Heart right ventricle (tissue), 16 donors: Measurements from ENCODE around the gene PPP3R2. TPM values are rescaled to one million over a fixed set of nuclear protein-coding genes. Genes with fewer than 3 reads are reported as not detected.
"Not testable (repeated sequence)": the region's sequence is repeated elsewhere in the genome, so short reads cannot be mapped to it uniquely, and the experiment has no call there.

Experiments used
- ATAC-seq, 8 donors: fragments of 200-7000 bp; cut with Tn5 transposase; one replicate each; pipeline ENCODE4 v1.9.1; 2020; ENCODE audit warnings: mild to moderate bottlenecking in 8 of 8, moderate library complexity in 8 of 8, moderate number of reproducible peaks in 1 of 8
- DNase-seq, 2 donors: peaks; one replicate each; pipeline ENCODE4 v3.0.0-alpha.2; 2020
- H3K27ac ChIP-seq, 10 donors: fragments of 200-600 bp; sonication (generic) in 2 of 10; one replicate each; pipeline versions ENCODE4 v1.5.0 to v1.8.0; 2020 to 2022; ENCODE audit warnings: mild to moderate bottlenecking in 3 of 10
- H3K27me3 ChIP-seq, 7 donors: fragments of 200-600 bp; one replicate each; pipeline ENCODE4 v1.8.0; 2021 to 2022; ENCODE audit warnings: mild to moderate bottlenecking in 2 of 7
- H3K36me3 ChIP-seq, 9 donors: fragments of 200-600 bp; sonication (generic) in 1 of 9; one replicate each; pipeline versions ENCODE4 v1.5.0 to v1.8.0; 2020 to 2022; ENCODE audit warnings: mild to moderate bottlenecking in 2 of 9
- H3K4me1 ChIP-seq, 9 donors: fragments of 200-600 bp; sonication (generic) in 1 of 9; one replicate each; pipeline versions ENCODE4 v1.5.0 to v1.8.0; 2020 to 2022; ENCODE audit warnings: mild to moderate bottlenecking in 4 of 9
- H3K4me3 ChIP-seq, 10 donors: fragments of 200-600 bp; sonication (generic) in 2 of 10; one replicate each; pipeline versions ENCODE4 v1.5.0 to v1.8.0; 2020 to 2022; ENCODE audit warnings: mild to moderate bottlenecking in 7 of 10, moderate library complexity in 2 of 10
- H3K9me3 ChIP-seq, 11 donors: fragments of 200-600 bp in 10 of 11; sonication (generic) in 2 of 11; one replicate each; pipeline versions ENCODE4 v1.5.0 to v1.8.0; 2013 to 2022; ENCODE audit warnings: mild to moderate bottlenecking in 2 of 11, control low read depth in 1 of 11, moderate library complexity in 1 of 11
- WGBS, 2 donors: extraction: QIAGEN DNeasy Blood & Tissue Kit; methylation state at CpG; one replicate each; pipeline ENCODE4 v1.1.7; 2013; ENCODE audit warnings: inconsistent platforms in 1 of 2; 5-methylcytosine and 5-hydroxymethylcytosine counted together
- intact Hi-C, 10 donors: fragments of 100-400 bp; cut with DNase I; formaldehyde crosslinking; loops; one replicate each; pipeline versions ENCODE4 v1.11.1 to v1.14.2; 2022
- polyA plus RNA-seq, 2 donors: library from polyadenylated mRNA; stranded (reverse); fragments of 200-250 nt; gene quantifications; one replicate each; pipeline ENCODE4 v1.2.3, GENCODE V29; 2013
- total RNA-seq, 10 donors: library from RNA; stranded (reverse); fragmentation: NEBNext Ultra II Directional in 3 of 10; extraction: Animal tissue kit (Norgen Biotek cat#: 25700) in 3 of 10; gene quantifications; one replicate each; pipeline versions ENCODE4 v1.2.1 to v1.2.4, GENCODE V29; 2021 to 2023
- TF ChIP-seq, protein P1 (sequence below), 9 donors: fragments of 200-600 bp; sonication (generic) in 2 of 9; IDR thresholded peaks; one replicate each; pipeline versions ENCODE4 v1.5.0 to v1.8.0; 2021 to 2022; ENCODE audit warnings: antibody characterized with exemption in 9 of 9, mild to moderate bottlenecking in 5 of 9, moderate library complexity in 1 of 9
- donor health status: Arrhythmogenic right ventricular cardiomyopathy.
- donor health status: ischemic (EF 13 %, LVEDD 7.1; RV severe dilation, severe dysfunction).
- donor health status: healthy with polysubstance abuse.
- donor health status: DM: no; HTN: yes; CAD: no.
- donor health status: DM: no; HTN: no; CAD: no.
- donor health status: ischemic (EF 25% LVEDD 6.9; RV normal size, moderate dysfunction).
- donor health status: ischemic (EF 25% LVEDD 5.7; RV mildly dilated, moderate dysfunction).
- donor health status: healthy.
- donor health status: DM: yes; HTN: yes; CAD: no.
- donor health status: Ischemic cardiomyopathy.
- donor health status: ischemic (EF 35%, LVEDD 5.7; RV mildly dilated, moderate dysfunction).
- donor health status: nonischemic (EF 11% LVEDD 7.7; RV severe dilation, severe dysfunction).
- donor health status: DM: yes; HTN: yes; CAD: no.
- donor health status: PGD.
- donor health status: ischemic (EF 29% LVEDD 5.4; RV normal size, mild dysfunction).
- donor health status: nonischemic (EF 23%, LVEDD 6.1; RV moderate dilation, normal function).

The PPP3R2 gene
- total and polyA plus RNA-seq, 12 donors, result not detected

DNA sequence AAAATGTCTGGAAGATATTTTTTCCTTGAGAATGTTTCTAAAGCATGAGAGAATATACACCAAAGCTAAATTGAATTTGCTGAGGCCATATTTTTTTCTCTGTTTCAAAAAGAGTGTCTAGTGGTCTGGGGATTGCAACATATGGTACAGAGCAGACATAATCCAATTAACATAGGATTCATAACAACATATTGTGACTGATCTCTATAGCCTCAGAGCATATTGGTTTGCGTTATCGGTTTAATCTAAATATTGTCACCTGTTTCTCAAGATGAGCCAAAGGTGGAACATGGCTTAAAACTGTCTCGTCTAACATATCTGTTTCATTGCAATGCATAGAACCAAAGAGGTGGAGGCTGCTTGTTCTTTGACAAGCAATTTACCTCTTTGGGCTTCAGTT, 3.9 kb downstream of the PPP3R2 start:
- Histone ChIP-seq H3K4me1 (peaks cover 0 to 7% (median 0%) of the 10 kb centered on the region in 9 donors), H3K36me3 (no peaks in the 10 kb centered on the region), H3K27ac (no peak overlapping the region), H3K27me3 (peaks cover 0 to 7% (median 0%) of the 10 kb centered on the region in 7 donors), H3K9me3 (no peaks in the 10 kb centered on the region), H3K4me3 (no peak overlapping the region)
- 91% methylated on average over 3 of the region's 3 CpGs for WGBS, 2 donors
- no peak for ATAC-seq
- intact Hi-C loops, result loop anchor here in 1 of 10 donors (10.0 kb wide), 1 partner anchor 64 kb away; no protein-coding TSS in a partner anchor
- no peak for DNase-seq
- TF ChIP-seq, protein P1, sequence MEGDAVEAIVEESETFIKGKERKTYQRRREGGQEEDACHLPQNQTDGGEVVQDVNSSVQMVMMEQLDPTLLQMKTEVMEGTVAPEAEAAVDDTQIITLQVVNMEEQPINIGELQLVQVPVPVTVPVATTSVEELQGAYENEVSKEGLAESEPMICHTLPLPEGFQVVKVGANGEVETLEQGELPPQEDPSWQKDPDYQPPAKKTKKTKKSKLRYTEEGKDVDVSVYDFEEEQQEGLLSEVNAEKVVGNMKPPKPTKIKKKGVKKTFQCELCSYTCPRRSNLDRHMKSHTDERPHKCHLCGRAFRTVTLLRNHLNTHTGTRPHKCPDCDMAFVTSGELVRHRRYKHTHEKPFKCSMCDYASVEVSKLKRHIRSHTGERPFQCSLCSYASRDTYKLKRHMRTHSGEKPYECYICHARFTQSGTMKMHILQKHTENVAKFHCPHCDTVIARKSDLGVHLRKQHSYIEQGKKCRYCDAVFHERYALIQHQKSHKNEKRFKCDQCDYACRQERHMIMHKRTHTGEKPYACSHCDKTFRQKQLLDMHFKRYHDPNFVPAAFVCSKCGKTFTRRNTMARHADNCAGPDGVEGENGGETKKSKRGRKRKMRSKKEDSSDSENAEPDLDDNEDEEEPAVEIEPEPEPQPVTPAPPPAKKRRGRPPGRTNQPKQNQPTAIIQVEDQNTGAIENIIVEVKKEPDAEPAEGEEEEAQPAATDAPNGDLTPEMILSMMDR (IDR thresholded peaks at IDR 0.05), result no peak

DNA sequence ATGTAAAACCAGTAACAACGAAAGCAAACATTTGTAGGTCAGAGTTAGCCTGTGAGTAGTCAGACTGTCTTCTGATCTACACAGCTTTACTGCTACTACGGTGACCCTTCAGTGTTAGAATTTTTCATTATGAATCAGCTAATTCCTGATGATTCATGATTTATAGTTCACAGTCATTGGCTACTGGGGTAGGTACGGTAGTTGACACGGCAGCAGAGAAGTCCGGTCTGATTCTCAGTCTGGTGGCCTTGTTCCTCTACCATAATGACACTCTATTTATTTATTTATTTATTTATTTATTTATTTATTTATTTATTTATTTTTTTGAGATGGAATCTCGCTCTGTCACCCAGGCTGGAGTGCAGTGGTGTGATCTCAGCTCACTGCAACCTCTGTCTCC, 4.7 kb downstream of the PPP3R2 start:
- not testable (repeated sequence) for H3K36me3 ChIP-seq, ATAC-seq, H3K27ac ChIP-seq, H3K4me3 ChIP-seq, H3K27me3 ChIP-seq, DNase-seq, H3K9me3 ChIP-seq
- intact Hi-C loops, result loop anchor here in 1 of 10 donors (10.0 kb wide), 1 partner anchor 65 kb away; no protein-coding TSS in a partner anchor
- H3K4me1 ChIP-seq, result peaks cover 0 to 11% (median 0%) of the 10 kb centered on the region in 9 donors
- 87 to 91% methylated on average over 6 of the region's 6 CpGs for WGBS, 2 donors

DNA sequence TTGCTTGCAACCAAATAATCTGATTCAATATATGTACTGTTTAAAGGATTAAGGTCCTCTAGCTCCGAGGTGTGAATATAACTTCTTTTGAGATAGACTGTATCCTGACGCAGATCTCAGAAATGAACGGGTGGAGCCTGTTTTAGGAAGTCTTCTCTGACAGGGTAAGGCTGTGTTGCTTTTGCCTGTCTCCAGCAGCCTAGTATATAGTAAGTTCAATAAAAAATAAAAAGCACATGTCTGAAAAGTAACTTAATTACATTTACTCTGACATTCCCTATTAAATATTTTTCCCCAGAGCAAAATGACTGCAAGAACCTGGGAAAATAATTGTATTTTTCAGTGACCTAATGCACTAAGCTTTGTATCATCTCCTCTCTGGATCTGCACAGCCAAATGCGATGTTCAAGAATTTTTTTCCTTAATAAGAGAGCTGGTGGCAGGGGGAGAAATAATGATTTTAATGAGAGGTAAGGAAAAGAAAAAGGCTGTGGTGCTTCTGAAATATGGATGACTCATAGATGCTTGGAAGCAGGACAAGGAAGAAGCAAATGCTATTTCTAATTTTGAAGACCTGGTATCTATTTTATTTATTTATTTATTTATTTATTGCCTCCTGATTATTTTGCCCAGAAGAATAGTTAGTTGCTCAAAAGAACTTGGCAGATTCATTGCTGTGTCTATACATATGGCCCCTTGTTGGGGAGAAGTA, 7.3 kb downstream of the PPP3R2 start:
- peaks cover 0 to 3% (median 0%) of the 10 kb centered on the region in 7 donors for H3K27me3 ChIP-seq
- ATAC-seq (no peak), DNase-seq (no peak)
- no peak overlapping the region for H3K4me3 ChIP-seq
- TF ChIP-seq, protein P1 (IDR thresholded peaks at IDR 0.05), result no peak
- no peaks in the 10 kb centered on the region for H3K9me3 ChIP-seq
- no peak overlapping the region for H3K27ac ChIP-seq
- peaks cover 0 to 13% (median 0%) of the 10 kb centered on the region in 9 donors for H3K4me1 ChIP-seq
- H3K36me3 ChIP-seq, result no peaks in the 10 kb centered on the region
- intact Hi-C loops, result no loop called here
- 85 to 87% methylated on average over 4 of the region's 4 CpGs for WGBS, 2 donors

DNA sequence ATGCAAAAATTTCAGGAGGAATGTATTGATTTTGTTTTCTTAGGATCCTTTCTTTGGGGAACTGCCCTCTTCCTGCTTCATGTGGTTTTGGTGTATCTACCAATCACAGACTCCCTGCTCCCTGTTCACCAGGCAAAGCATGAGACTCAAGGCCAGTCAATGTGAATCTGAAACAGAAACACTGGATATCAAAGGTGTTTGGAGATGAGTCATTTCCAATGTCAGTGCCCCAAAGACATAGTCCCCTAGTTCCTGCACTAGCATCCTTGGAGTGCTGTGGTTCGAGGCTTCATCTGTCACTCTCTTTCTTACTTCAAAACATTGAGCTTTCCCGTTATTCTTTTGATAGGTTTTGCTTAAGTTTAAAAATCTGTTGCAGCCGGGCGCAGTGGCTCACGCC, 8.1 kb downstream of the PPP3R2 start:
- no peaks in the 10 kb centered on the region for H3K36me3 ChIP-seq
- intact Hi-C loops, result no loop called here
- peaks cover 0 to 13% (median 0%) of the 10 kb centered on the region in 9 donors for H3K4me1 ChIP-seq
- no peak overlapping the region for H3K4me3 ChIP-seq
- TF ChIP-seq, protein P1 (IDR thresholded peaks at IDR 0.05), result no peak
- H3K27me3 ChIP-seq, result peaks cover 0 to 3% (median 0%) of the 10 kb centered on the region in 7 donors
- DNase-seq (no peak), ATAC-seq (no peak)
- no peaks in the 10 kb centered on the region for H3K9me3 ChIP-seq
- peak overlapping the region in 1 of 10 donors; percentile 77 for H3K27ac ChIP-seq
- WGBS, 2 donors, result 71 to 92% methylated on average over 5 of the region's 5 CpGs

DNA sequence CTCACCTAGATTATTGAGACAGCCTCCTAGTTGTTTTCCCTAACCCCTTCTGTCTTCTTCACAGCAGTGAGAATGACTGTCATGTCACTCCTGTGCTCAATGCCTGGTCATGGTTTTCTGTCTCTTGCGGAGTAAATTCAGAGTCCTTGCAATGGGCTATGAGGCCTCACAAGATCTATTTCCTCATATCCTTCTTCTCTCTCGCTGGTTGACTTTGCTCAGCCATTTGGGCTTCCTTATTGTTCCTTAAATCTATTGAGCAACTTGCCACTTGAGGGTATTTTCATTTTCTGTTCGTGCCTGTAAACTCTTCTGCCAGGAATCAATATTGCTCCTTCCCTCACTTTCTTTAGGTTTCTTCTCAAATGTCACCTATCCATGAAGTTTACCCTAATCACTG, 9.0 kb downstream of the PPP3R2 start:
- Histone ChIP-seq H3K9me3 (no peaks in the 10 kb centered on the region), H3K27me3 (peaks cover 0 to 3% (median 0%) of the 10 kb centered on the region in 7 donors), H3K4me3 (peak overlapping the region in 1 of 10 donors; percentile 4), H3K4me1 (peaks cover 0 to 13% (median 0%) of the 10 kb centered on the region in 9 donors), H3K27ac (peak overlapping the region in 1 of 10 donors; percentile 77), H3K36me3 (no peaks in the 10 kb centered on the region)
- TF ChIP-seq, protein P1 (IDR thresholded peaks at IDR 0.05), result no peak
- DNase-seq (no peak), ATAC-seq (peak in 5 of 8 donors; percentile 19 to 55 (median 39))
- intact Hi-C loops, result no loop called here
- WGBS, 2 donors, result 48 to 55% methylated on average over 3 of the region's 3 CpGs
